Fibroblast of lung (primary cell): ENCODE data around the gene CCDC97.

Source experiments
- EZH2 ChIP-seq: IDR thresholded peaks from 2 replicates; pipeline ENCODE4 v1.5.1; 2012; ENCODE audit warnings: low read length, control low read depth, mild to moderate bottlenecking; ENCODE audit errors: missing control alignments
- TF ChIP-seq, protein P1 (sequence below), 2 donors: IDR thresholded peaks in 1 of 2; conservative IDR thresholded peaks in 1 of 2; 1 replicate in 1 of 2; 2 replicates in 1 of 2; pipeline ENCODE4 v1.5.1; 2011 to 2012; ENCODE audit warnings: low read length in 2 of 2, control low read depth in 1 of 2, inconsistent platforms in 1 of 2, low read depth in 1 of 2, mild to moderate bottlenecking in 1 of 2

DNA sequence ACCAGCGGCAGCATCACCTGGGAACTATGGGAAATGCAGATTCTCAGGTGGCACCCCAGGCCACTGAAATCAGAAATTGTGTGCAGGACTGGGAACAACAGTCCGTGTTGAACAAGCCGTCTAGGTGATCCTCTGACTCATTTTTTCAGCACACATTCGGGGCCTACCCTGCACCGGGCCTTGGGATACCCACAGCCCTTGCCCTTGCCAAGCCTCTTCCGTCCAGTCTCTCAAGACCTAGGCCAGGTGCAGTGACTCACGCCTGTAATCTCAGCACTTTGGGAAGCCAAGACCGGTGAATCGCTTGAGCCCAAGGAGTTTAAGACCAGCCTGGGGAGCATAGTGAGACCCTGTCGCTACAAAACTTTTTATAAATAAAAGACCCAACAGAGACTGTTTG lies 25.5 kb downstream of the CCDC97 start:
- TF ChIP-seq EZH2, result no peak
- TF ChIP-seq, protein P1, sequence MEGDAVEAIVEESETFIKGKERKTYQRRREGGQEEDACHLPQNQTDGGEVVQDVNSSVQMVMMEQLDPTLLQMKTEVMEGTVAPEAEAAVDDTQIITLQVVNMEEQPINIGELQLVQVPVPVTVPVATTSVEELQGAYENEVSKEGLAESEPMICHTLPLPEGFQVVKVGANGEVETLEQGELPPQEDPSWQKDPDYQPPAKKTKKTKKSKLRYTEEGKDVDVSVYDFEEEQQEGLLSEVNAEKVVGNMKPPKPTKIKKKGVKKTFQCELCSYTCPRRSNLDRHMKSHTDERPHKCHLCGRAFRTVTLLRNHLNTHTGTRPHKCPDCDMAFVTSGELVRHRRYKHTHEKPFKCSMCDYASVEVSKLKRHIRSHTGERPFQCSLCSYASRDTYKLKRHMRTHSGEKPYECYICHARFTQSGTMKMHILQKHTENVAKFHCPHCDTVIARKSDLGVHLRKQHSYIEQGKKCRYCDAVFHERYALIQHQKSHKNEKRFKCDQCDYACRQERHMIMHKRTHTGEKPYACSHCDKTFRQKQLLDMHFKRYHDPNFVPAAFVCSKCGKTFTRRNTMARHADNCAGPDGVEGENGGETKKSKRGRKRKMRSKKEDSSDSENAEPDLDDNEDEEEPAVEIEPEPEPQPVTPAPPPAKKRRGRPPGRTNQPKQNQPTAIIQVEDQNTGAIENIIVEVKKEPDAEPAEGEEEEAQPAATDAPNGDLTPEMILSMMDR (conservative IDR thresholded peaks at IDR 0.05 in 1 of 2, IDR thresholded peaks at IDR 0.05 in 1 of 2; ENCODE audit: low read depth in 1 of 2, low read length in 2 of 2), result no peak
